AG09309 (cell line): ENCODE results near the gene ZBED4.

ENCODE experiments used
- DNase-seq: peaks from one replicate; pipeline ENCODE4 v3.0.0-alpha.2; 2010; ENCODE audit warnings: low read depth
- H3K4me3 ChIP-seq: 2 replicates; pipeline ENCODE4 v1.5.1; 2011; ENCODE audit warnings: mild to moderate bottlenecking, low read depth, low read length, moderate library complexity; ENCODE audit not compliant: control insufficient read depth
- TF ChIP-seq, protein P1 (sequence below): IDR thresholded peaks from 2 replicates; pipeline ENCODE4 v1.5.1; 2011; ENCODE audit warnings: mild to moderate bottlenecking, low read depth, low read length, inconsistent platforms; ENCODE audit not compliant: insufficient read depth, control insufficient read depth; ENCODE audit errors: missing control alignments

The ZBED4 gene

DNA sequence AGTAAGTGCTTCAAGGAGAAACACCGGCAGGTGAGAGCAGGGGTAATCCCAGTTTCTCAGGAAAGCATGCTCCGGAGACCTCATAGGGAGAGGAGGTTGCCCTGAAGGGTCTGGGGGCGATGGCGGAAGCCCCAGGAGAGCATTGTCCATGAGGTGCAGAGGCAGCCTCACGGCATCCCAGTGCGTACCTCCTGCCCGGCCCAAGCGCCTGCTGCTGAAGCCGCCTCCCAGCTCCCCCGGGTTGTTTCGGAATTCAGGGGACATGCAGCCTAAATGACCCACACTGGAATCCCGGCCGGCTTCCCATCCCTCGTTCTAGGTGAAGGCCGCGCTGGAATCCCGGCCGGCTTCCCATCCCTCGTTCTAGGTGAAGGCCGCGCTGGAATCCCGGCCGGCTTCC is 2.7 kb downstream of the ZBED4 start:
- no peak overlapping the region for H3K4me3 ChIP-seq
- no peak for DNase-seq
- TF ChIP-seq, protein P1, sequence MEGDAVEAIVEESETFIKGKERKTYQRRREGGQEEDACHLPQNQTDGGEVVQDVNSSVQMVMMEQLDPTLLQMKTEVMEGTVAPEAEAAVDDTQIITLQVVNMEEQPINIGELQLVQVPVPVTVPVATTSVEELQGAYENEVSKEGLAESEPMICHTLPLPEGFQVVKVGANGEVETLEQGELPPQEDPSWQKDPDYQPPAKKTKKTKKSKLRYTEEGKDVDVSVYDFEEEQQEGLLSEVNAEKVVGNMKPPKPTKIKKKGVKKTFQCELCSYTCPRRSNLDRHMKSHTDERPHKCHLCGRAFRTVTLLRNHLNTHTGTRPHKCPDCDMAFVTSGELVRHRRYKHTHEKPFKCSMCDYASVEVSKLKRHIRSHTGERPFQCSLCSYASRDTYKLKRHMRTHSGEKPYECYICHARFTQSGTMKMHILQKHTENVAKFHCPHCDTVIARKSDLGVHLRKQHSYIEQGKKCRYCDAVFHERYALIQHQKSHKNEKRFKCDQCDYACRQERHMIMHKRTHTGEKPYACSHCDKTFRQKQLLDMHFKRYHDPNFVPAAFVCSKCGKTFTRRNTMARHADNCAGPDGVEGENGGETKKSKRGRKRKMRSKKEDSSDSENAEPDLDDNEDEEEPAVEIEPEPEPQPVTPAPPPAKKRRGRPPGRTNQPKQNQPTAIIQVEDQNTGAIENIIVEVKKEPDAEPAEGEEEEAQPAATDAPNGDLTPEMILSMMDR = no peak

- DNase-seq = no peak
- H3K4me3 ChIP-seq = no peak overlapping the region
- TF ChIP-seq, protein P1 = no peak
These were observed 3.3 kb downstream of the ZBED4 start for GRCh38 chr22:49856766-49857618.

GRCh38 chr22:49858827-49859226 is 5.2 kb downstream of the ZBED4 start:
- TF ChIP-seq, protein P1 = no peak
- no peak overlapping the region for H3K4me3 ChIP-seq

GRCh38 chr22:49861642-49862495 is 8.2 kb downstream of the ZBED4 start:
- DNase-seq = no peak
- TF ChIP-seq, protein P1 = no peak
- H3K4me3 ChIP-seq = no peak overlapping the region

More at GRCh38 chr22:49858827-49859226, 5.2 kb downstream of the ZBED4 start:
- DNase-seq = no peak

DNA sequence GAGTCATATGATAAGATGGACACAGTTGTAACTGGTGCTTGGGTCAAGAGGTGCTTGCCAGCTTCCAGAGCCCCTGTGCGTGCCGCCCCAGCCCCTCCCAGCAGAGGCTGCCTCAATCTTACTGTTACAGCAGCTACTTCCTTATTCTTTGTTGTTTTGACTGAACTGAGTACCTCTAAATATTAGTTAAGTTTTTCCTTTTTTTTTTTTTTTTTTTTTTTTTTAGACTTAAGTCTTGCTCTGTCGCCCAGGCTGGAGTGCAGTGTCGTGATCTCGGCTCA is 8.8 kb downstream of the ZBED4 start:
- DNase-seq = no peak
- H3K4me3 ChIP-seq = no peak overlapping the region
- TF ChIP-seq, protein P1 = no peak

GRCh38 chr22:49863931-49864330 is 10.3 kb downstream of the ZBED4 start:
- DNase-seq = no peak
- TF ChIP-seq, protein P1 = no peak
- no peak overlapping the region for H3K4me3 ChIP-seq
